ENCODE results near the gene FARSB.

FARSB gene

DNA sequence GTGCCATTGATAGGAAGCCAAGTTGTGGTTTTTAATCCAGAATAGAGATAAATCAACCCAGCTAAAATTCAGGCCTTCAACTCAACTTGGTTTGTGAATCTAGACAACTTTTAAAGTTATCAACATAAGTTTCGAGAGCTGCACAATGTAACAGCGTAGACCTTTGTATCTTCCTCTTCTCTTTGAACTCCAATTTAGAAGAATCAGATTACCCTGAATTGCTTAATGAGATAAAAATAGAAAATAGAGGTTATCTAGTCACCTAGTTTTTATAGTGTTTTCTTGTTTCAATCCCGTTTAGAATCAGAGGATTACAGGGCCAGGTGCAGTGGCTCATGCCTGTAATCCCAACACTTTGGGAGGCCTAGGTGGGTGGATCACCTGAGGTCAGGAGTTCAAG, 27.9 kb upstream of the FARSB start:
- TF ChIP-seq POLR2A (IDR thresholded peaks at IDR 0.05; ENCODE audit: extremely low read depth, insufficient read length), result no peak
- no peak for DNase-seq (ENCODE audit: low read depth)
- no peak overlapping the region for H3K4me3 ChIP-seq (ENCODE audit: low read depth, low read length)

DNA sequence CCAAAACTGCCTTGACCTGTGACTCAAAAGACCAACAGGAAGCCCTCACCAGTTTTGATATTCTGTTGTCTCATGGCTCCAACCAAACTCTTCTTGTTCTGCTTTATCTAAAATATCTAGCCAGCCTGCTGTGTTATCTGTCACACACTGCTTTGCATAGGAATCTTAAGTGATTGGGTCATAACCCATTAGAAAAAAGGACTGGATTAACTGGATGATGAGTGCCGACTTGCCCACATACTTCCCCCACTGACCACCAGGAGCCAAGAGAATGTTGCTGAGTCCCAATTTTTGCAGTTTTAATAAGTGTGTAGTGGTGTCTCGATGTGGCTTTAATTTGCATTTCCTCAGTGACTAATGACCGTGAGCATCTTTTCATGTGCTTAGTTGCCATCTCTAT, 22.1 kb upstream of the FARSB start:
- no peak for DNase-seq (ENCODE audit: low read depth)
- TF ChIP-seq MYC (IDR thresholded peaks at IDR 0.05; ENCODE audit: low read depth, low read length) (no peak), POLR2A (IDR thresholded peaks at IDR 0.05; ENCODE audit: extremely low read depth, insufficient read length) (no peak), CTCF (IDR thresholded peaks at IDR 0.05; ENCODE audit: low read depth, low read length) (no peak), MAX (IDR thresholded peaks at IDR 0.05; ENCODE audit: low read depth, low read length) (no peak)
- H3K4me3 ChIP-seq (ENCODE audit: low read depth, low read length), result no peak overlapping the region

- H3K4me3 ChIP-seq (ENCODE audit: low read depth, low read length), result no peak overlapping the region
- peak; percentile 34 for DNase-seq (ENCODE audit: low read depth)
- TF ChIP-seq MAX (IDR thresholded peaks at IDR 0.05; ENCODE audit: low read depth, low read length), result peak; percentile 58; the same call in 1 of the 2 replicates
- TF ChIP-seq MYC (IDR thresholded peaks at IDR 0.05; ENCODE audit: low read depth, low read length), result no peak
Observed at GRCh38 chr2:222673883-222674282, 18.0 kb upstream of the FARSB start.

GRCh38 chr2:222673273-222673672, 17.4 kb upstream of the FARSB start:
- no peak for TF ChIP-seq CTCF (IDR thresholded peaks at IDR 0.05; ENCODE audit: low read depth, low read length)
- TF ChIP-seq MAX (IDR thresholded peaks at IDR 0.05; ENCODE audit: low read depth, low read length), result no peak
- TF ChIP-seq POLR2A (IDR thresholded peaks at IDR 0.05; ENCODE audit: extremely low read depth, insufficient read length), result no peak
- TF ChIP-seq MYC (IDR thresholded peaks at IDR 0.05; ENCODE audit: low read depth, low read length), result no peak
- no peak for DNase-seq (ENCODE audit: low read depth)
- H3K4me3 ChIP-seq (ENCODE audit: low read depth, low read length), result no peak overlapping the region

GRCh38 chr2:222672068-222672401, 16.1 kb upstream of the FARSB start:
- TF ChIP-seq MYC (IDR thresholded peaks at IDR 0.05; ENCODE audit: low read depth, low read length), result no peak
- TF ChIP-seq MAX (IDR thresholded peaks at IDR 0.05; ENCODE audit: low read depth, low read length), result no peak
- TF ChIP-seq POLR2A (IDR thresholded peaks at IDR 0.05; ENCODE audit: extremely low read depth, insufficient read length), result no peak
- TF ChIP-seq CTCF (IDR thresholded peaks at IDR 0.05; ENCODE audit: low read depth, low read length), result no peak
- H3K4me3 ChIP-seq (ENCODE audit: low read depth, low read length), result no peak overlapping the region
- DNase-seq (ENCODE audit: low read depth), result no peak

DNA sequence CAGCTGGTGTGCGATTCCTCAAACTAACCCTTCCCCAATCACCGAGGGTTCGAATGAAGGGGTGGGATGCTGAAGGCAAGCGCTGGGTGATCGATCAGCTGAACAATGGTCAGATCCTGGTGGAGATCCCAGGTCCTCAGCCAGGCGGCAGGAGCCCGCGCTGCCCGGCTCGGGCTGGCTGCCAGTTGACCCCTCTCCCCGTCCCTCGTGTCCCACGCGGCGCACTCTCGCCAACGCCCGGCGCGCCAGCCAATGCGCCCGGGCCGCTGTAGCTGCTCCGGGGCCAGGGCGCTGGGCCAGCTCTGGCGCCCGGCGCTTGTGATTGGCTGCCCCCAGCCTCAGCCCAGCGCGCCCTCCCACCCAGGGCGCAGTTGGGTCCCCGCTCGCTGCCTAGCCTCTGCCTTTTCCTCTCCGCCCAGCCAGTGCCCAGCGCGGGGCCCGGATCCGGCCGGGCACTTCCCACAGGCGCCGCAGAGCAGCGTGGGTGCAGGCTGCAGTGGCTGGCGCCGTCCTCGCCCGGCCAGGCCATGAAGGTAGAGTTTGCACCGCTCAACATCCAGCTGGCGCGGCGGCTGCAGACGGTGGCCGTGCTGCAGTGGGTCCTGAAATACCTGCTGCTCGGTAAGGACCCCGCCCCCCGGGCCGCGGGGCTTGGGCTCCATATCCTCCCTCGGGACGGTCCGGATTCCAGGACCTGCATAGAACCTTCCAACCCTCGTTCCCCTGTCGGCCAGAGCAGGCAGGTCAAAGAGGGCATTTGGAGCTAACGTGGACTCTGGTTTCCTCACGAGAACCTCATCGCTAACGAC, 15.6 kb upstream of the FARSB start, which contains the start of gene MOGAT1:
MOGAT1 (plus strand) TSS at position 400 of the 809 bp plus-strand sequence; CDS start at position 528, 128 bp downstream.
- TF ChIP-seq CTCF (IDR thresholded peaks at IDR 0.05; ENCODE audit: low read depth, low read length) (no peak), MAX (IDR thresholded peaks at IDR 0.05; ENCODE audit: low read depth, low read length) (no peak), MYC (IDR thresholded peaks at IDR 0.05; ENCODE audit: low read depth, low read length) (no peak), POLR2A (IDR thresholded peaks at IDR 0.05; ENCODE audit: extremely low read depth, insufficient read length) (no peak)
- no peak for DNase-seq (ENCODE audit: low read depth)
- no peak within 1 kb of the TSS for H3K4me3 ChIP-seq (ENCODE audit: low read depth, low read length)
